HFFc6 (cell line): ENCODE measurements around the gene CDC25C. TPM values are rescaled to one million over a fixed set of nuclear protein-coding genes. Genes with fewer than 3 reads are reported as not detected.
"Not testable (repeated sequence)": the region's sequence is repeated elsewhere in the genome, so short reads cannot be mapped to it uniquely, and the experiment has no call there.

ENCODE experiments used
- DNase-seq: peaks from one replicate; pipeline ENCODE4 v3.0.0-alpha.2; 2018
- H3K27ac Mint-ChIP-seq: 2 replicates; pipeline ENCODE4 v1.8.0; 2020; ENCODE audit warnings: mild to moderate bottlenecking, mixed read lengths
- H3K27me3 Mint-ChIP-seq: 2 replicates; pipeline ENCODE4 v1.8.0; 2021; ENCODE audit warnings: mild to moderate bottlenecking, moderate library complexity, mixed read lengths; ENCODE audit not compliant: insufficient read depth
- H3K36me3 Mint-ChIP-seq: 2 replicates; pipeline ENCODE4 v1.8.0; 2021; ENCODE audit warnings: low read depth, mixed read lengths
- H3K4me1 Mint-ChIP-seq: 2 replicates; pipeline ENCODE4 v1.8.0; 2020; ENCODE audit warnings: low read depth, mixed read lengths
- H3K4me3 Mint-ChIP-seq: 2 replicates; pipeline ENCODE4 v1.8.0; 2020; ENCODE audit warnings: mild to moderate bottlenecking, moderate library complexity, mixed read lengths
- H3K9me3 Mint-ChIP-seq: 2 replicates; pipeline ENCODE4 v1.8.0; 2020; ENCODE audit warnings: mild to moderate bottlenecking, mixed read lengths
- CTCF ChIP-seq: fragments of 200-600 bp; sonication (generic); IDR thresholded peaks from 2 replicates; pipeline ENCODE4 v1.5.0; 2021; ENCODE audit warnings: antibody characterized with exemption, mild to moderate bottlenecking
- total RNA-seq, 6 experiments: library from RNA; stranded (reverse); fragmentation: NEBNext Ultra II Directional; extraction: Animal tissue kit (Norgen Biotek cat#: 25700); gene quantifications; 2 replicates in 1 of 6; 3 replicates in 5 of 6; pipeline ENCODE4 v1.2.3, GENCODE V29; 2021

The CDC25C gene
- total RNA-seq, 6 experiments from 2014 or later = 4.1 to 10.5 (median 8.7) TPM

DNA sequence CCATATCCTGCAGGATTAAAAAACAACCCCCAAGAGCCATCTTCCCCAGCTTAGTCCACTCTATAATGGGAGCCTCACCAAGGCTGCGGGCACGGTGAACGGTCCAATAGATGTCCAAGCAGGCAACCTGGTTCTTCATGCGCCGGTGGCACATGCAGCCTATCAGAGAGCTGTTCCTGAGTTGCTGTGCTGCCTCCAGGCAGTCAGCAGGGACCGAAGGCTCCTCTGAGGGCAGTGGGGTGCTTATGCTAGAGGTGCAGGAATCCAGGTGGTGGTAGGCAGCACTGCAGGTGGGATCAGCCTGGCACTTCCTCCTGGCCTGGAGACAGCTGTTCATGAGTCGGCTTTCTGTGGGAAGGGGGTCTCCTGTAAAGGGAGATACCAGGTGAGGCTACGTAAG, 67.4 kb downstream of the CDC25C start:
- Mint-ChIP-seq H3K36me3 (no peaks in the 10 kb centered on the region), H3K4me3 (no peak overlapping the region), H3K9me3 (no peaks in the 10 kb centered on the region), H3K4me1 (peaks cover under 1% of the 10 kb centered on the region; the same call in 1 of the 2 replicates), H3K27me3 (peaks cover 47% of the 10 kb centered on the region), H3K27ac (no peak overlapping the region)
- no peak for TF ChIP-seq CTCF
- DNase-seq = no peak

- Mint-ChIP-seq H3K4me1 (peaks cover 7% of the 10 kb centered on the region; the same call in 1 of the 2 replicates), H3K4me3 (no peak overlapping the region), H3K36me3 (no peaks in the 10 kb centered on the region), H3K9me3 (no peaks in the 10 kb centered on the region), H3K27ac (no peak overlapping the region), H3K27me3 (peaks cover 49% of the 10 kb centered on the region)
- TF ChIP-seq CTCF = no peak
- no peak for DNase-seq
Measured at GRCh38 chr5:138263581-138263980, 68.0 kb downstream of the CDC25C start.

- H3K9me3 Mint-ChIP-seq = no peaks in the 10 kb centered on the region
- H3K36me3 Mint-ChIP-seq = no peaks in the 10 kb centered on the region
- no peak for TF ChIP-seq CTCF
- peaks cover 7% of the 10 kb centered on the region; the same call in 1 of the 2 replicates for H3K4me1 Mint-ChIP-seq
- peaks cover 42% of the 10 kb centered on the region for H3K27me3 Mint-ChIP-seq
- no peak overlapping the region for H3K27ac Mint-ChIP-seq
- no peak for DNase-seq
- H3K4me3 Mint-ChIP-seq = no peak overlapping the region
Measured at GRCh38 chr5:138258704-138259292, 72.8 kb downstream of the CDC25C start.

DNA sequence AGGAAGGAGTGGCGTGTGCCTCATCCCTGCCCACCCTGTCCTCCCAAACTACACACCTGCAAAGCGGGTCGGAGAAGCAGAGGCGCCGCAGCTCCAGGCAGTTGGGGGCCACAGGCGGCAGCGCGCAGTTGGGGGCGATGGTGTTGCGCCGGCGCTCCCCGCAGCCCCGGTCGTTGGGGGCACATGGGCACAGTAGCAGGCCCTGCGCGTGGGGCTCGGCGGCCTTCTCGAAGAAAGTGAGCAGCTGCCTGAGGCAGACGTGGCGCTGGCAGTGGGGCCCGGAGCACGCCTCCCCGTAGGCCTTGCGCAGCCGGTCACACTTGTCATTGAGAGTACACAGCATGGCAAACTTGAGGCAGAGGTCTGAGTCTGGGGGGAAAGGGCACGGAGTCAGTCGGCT, 74.0 kb downstream of the CDC25C start:
- H3K4me3 Mint-ChIP-seq = no peak overlapping the region
- peaks cover 47% of the 10 kb centered on the region for H3K27me3 Mint-ChIP-seq
- H3K9me3 Mint-ChIP-seq = no peaks in the 10 kb centered on the region
- no peak for DNase-seq
- H3K36me3 Mint-ChIP-seq = no peaks in the 10 kb centered on the region
- no peak for TF ChIP-seq CTCF
- peaks cover 7% of the 10 kb centered on the region; the same call in 1 of the 2 replicates for H3K4me1 Mint-ChIP-seq
- H3K27ac Mint-ChIP-seq = no peak overlapping the region

GRCh38 chr5:138252944-138253343, 78.7 kb downstream of the CDC25C start:
- no peaks in the 10 kb centered on the region for H3K9me3 Mint-ChIP-seq
- H3K4me3 Mint-ChIP-seq = no peak overlapping the region
- no peak for DNase-seq

DNA sequence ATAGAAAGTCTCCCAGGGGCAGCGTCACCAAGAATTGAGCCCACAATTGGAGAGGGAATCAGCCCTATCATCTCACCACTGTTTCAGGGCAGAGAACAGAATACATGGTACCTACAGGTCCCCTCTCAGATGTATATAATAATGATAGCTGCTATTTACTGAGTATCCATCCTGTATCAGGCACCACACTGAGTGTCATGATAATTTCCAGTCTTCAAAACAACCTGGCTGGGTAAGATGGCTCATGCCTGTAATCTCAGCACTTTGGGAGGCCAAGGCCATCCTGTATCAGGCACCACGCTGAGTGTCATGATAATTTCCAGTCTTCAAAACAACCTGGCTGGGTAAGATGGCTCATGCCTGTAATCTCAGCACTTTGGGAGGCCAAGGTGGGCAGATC, 83.8 kb downstream of the CDC25C start:
- not testable (repeated sequence) for H3K36me3 Mint-ChIP-seq, H3K4me3 Mint-ChIP-seq, H3K4me1 Mint-ChIP-seq, DNase-seq, H3K9me3 Mint-ChIP-seq, H3K27ac Mint-ChIP-seq
- H3K27me3 Mint-ChIP-seq = peaks cover 36% of the 10 kb centered on the region

More at GRCh38 chr5:138252944-138253343, 78.7 kb downstream of the CDC25C start:
- Mint-ChIP-seq H3K27me3 (peaks cover 40% of the 10 kb centered on the region), H3K36me3 (no peaks in the 10 kb centered on the region), H3K4me1 (no peaks in the 10 kb centered on the region), H3K27ac (no peak overlapping the region)
- no peak for TF ChIP-seq CTCF
